ENCODE data around the gene CDH22.

CDH22 gene

GRCh38 chr20:46331611-46332361 lies 23.5 kb upstream of the CDH22 start:
- WGBS (ENCODE audit: insufficient coverage, insufficient read length) = no CpG with 5 or more reads among the region's 13 CpGs
- DNase-seq (ENCODE audit: low read depth, low spot score) = no peak

GRCh38 chr20:46330831-46331371 lies 22.6 kb upstream of the CDH22 start:
- no peaks in the 10 kb centered on the region for H3K27me3 ChIP-seq (ENCODE audit: control insufficient read depth, insufficient read depth, low read length)
- WGBS (ENCODE audit: insufficient coverage, insufficient read length) = no CpG with 5 or more reads among the region's 13 CpGs
- H3K4me3 ChIP-seq (ENCODE audit: low read length) = no peak overlapping the region
- no peaks in the 10 kb centered on the region for H3K36me3 ChIP-seq (ENCODE audit: control insufficient read depth, insufficient read depth, low read length)
- H3K4me1 ChIP-seq (ENCODE audit: control insufficient read depth, insufficient read depth, low read length) = peaks cover 4% of the 10 kb centered on the region
- DNase-seq (ENCODE audit: low read depth, low spot score) = no peak
- H3K9me3 ChIP-seq (ENCODE audit: control insufficient read depth, insufficient read depth, low read length) = no peaks in the 10 kb centered on the region
- H3K27ac ChIP-seq (ENCODE audit: low read length) = no peak overlapping the region

More at GRCh38 chr20:46331611-46332361, 23.5 kb upstream of the CDH22 start:
- H3K4me3 ChIP-seq (ENCODE audit: low read length) = no peak overlapping the region
- H3K9me3 ChIP-seq (ENCODE audit: control insufficient read depth, insufficient read depth, low read length) = no peaks in the 10 kb centered on the region
- no peaks in the 10 kb centered on the region for H3K36me3 ChIP-seq (ENCODE audit: control insufficient read depth, insufficient read depth, low read length)
- H3K4me1 ChIP-seq (ENCODE audit: control insufficient read depth, insufficient read depth, low read length) = peaks cover 4% of the 10 kb centered on the region
- no peak overlapping the region for H3K27ac ChIP-seq (ENCODE audit: low read length)
- H3K27me3 ChIP-seq (ENCODE audit: control insufficient read depth, insufficient read depth, low read length) = no peaks in the 10 kb centered on the region

- peaks cover 4% of the 10 kb centered on the region for H3K4me1 ChIP-seq (ENCODE audit: control insufficient read depth, insufficient read depth, low read length)
- no peak overlapping the region for H3K4me3 ChIP-seq (ENCODE audit: low read length)
- H3K9me3 ChIP-seq (ENCODE audit: control insufficient read depth, insufficient read depth, low read length) = no peaks in the 10 kb centered on the region
- no peaks in the 10 kb centered on the region for H3K27me3 ChIP-seq (ENCODE audit: control insufficient read depth, insufficient read depth, low read length)
- DNase-seq (ENCODE audit: low read depth, low spot score) = no peak
- H3K27ac ChIP-seq (ENCODE audit: low read length) = no peak overlapping the region
- no CpG with 5 or more reads among the region's 13 CpGs for WGBS (ENCODE audit: insufficient coverage, insufficient read length)
- no peaks in the 10 kb centered on the region for H3K36me3 ChIP-seq (ENCODE audit: control insufficient read depth, insufficient read depth, low read length)
Observed at GRCh38 chr20:46330072-46330763, 21.9 kb upstream of the CDH22 start.

GRCh38 chr20:46328200-46328882 lies 20.0 kb upstream of the CDH22 start:
- H3K27me3 ChIP-seq (ENCODE audit: control insufficient read depth, insufficient read depth, low read length) = no peaks in the 10 kb centered on the region
- no CpG with 5 or more reads among the region's 16 CpGs for WGBS (ENCODE audit: insufficient coverage, insufficient read length)
- no peak for DNase-seq (ENCODE audit: low read depth, low spot score)

GRCh38 chr20:46327557-46327956 lies 19.3 kb upstream of the CDH22 start:
- no peaks in the 10 kb centered on the region for H3K27me3 ChIP-seq (ENCODE audit: control insufficient read depth, insufficient read depth, low read length)
- H3K36me3 ChIP-seq (ENCODE audit: control insufficient read depth, insufficient read depth, low read length) = no peaks in the 10 kb centered on the region
- no peaks in the 10 kb centered on the region for H3K9me3 ChIP-seq (ENCODE audit: control insufficient read depth, insufficient read depth, low read length)
- WGBS (ENCODE audit: insufficient coverage, insufficient read length) = no CpG with 5 or more reads among the region's 6 CpGs
- no peak overlapping the region for H3K4me3 ChIP-seq (ENCODE audit: low read length)
- peaks cover 4% of the 10 kb centered on the region for H3K4me1 ChIP-seq (ENCODE audit: control insufficient read depth, insufficient read depth, low read length)
- no peak for DNase-seq (ENCODE audit: low read depth, low spot score)
- no peak overlapping the region for H3K27ac ChIP-seq (ENCODE audit: low read length)

More at GRCh38 chr20:46328200-46328882, 20.0 kb upstream of the CDH22 start:
- Histone ChIP-seq H3K9me3 (ENCODE audit: control insufficient read depth, insufficient read depth, low read length) (no peaks in the 10 kb centered on the region), H3K4me1 (ENCODE audit: control insufficient read depth, insufficient read depth, low read length) (peaks cover 4% of the 10 kb centered on the region), H3K36me3 (ENCODE audit: control insufficient read depth, insufficient read depth, low read length) (no peaks in the 10 kb centered on the region), H3K4me3 (ENCODE audit: low read length) (no peak overlapping the region), H3K27ac (ENCODE audit: low read length) (no peak overlapping the region)

- Histone ChIP-seq H3K9me3 (ENCODE audit: control insufficient read depth, insufficient read depth, low read length) (no peaks in the 10 kb centered on the region), H3K27me3 (ENCODE audit: control insufficient read depth, insufficient read depth, low read length) (no peaks in the 10 kb centered on the region)
Observed at GRCh38 chr20:46325789-46326188, 17.5 kb upstream of the CDH22 start.

GRCh38 chr20:46324960-46325703 lies 16.8 kb upstream of the CDH22 start:
- Histone ChIP-seq H3K9me3 (ENCODE audit: control insufficient read depth, insufficient read depth, low read length) (no peaks in the 10 kb centered on the region), H3K27me3 (ENCODE audit: control insufficient read depth, insufficient read depth, low read length) (no peaks in the 10 kb centered on the region), H3K36me3 (ENCODE audit: control insufficient read depth, insufficient read depth, low read length) (no peaks in the 10 kb centered on the region), H3K4me1 (ENCODE audit: control insufficient read depth, insufficient read depth, low read length) (peaks cover 2% of the 10 kb centered on the region; the same call in 1 of the 2 replicates), H3K27ac (ENCODE audit: low read length) (no peak overlapping the region), H3K4me3 (ENCODE audit: low read length) (no peak overlapping the region)
- no peak for DNase-seq (ENCODE audit: low read depth, low spot score)
- WGBS (ENCODE audit: insufficient coverage, insufficient read length) = no CpG with 5 or more reads among the region's 6 CpGs

More at GRCh38 chr20:46325789-46326188, 17.5 kb upstream of the CDH22 start:
- no CpG with 5 or more reads among the region's 1 CpG for WGBS (ENCODE audit: insufficient coverage, insufficient read length)
- H3K4me3 ChIP-seq (ENCODE audit: low read length) = no peak overlapping the region
- no peak for DNase-seq (ENCODE audit: low read depth, low spot score)
- H3K27ac ChIP-seq (ENCODE audit: low read length) = no peak overlapping the region
- peaks cover 2% of the 10 kb centered on the region for H3K4me1 ChIP-seq (ENCODE audit: control insufficient read depth, insufficient read depth, low read length)
- H3K36me3 ChIP-seq (ENCODE audit: control insufficient read depth, insufficient read depth, low read length) = no peaks in the 10 kb centered on the region

GRCh38 chr20:46324379-46324778 lies 16.1 kb upstream of the CDH22 start:
- Histone ChIP-seq H3K4me1 (ENCODE audit: control insufficient read depth, insufficient read depth, low read length) (no peaks in the 10 kb centered on the region), H3K27ac (ENCODE audit: low read length) (no peak overlapping the region), H3K9me3 (ENCODE audit: control insufficient read depth, insufficient read depth, low read length) (no peaks in the 10 kb centered on the region), H3K4me3 (ENCODE audit: low read length) (no peak overlapping the region), H3K27me3 (ENCODE audit: control insufficient read depth, insufficient read depth, low read length) (no peaks in the 10 kb centered on the region), H3K36me3 (ENCODE audit: control insufficient read depth, insufficient read depth, low read length) (no peaks in the 10 kb centered on the region)
- no peak for DNase-seq (ENCODE audit: low read depth, low spot score)
- WGBS (ENCODE audit: insufficient coverage, insufficient read length) = no CpG with 5 or more reads among the region's 7 CpGs

GRCh38 chr20:46323557-46323956 lies 15.3 kb upstream of the CDH22 start:
- H3K4me3 ChIP-seq (ENCODE audit: low read length) = no peak overlapping the region
- no peaks in the 10 kb centered on the region for H3K4me1 ChIP-seq (ENCODE audit: control insufficient read depth, insufficient read depth, low read length)
- no peak for DNase-seq (ENCODE audit: low read depth, low spot score)
- no peak overlapping the region for H3K27ac ChIP-seq (ENCODE audit: low read length)
- H3K27me3 ChIP-seq (ENCODE audit: control insufficient read depth, insufficient read depth, low read length) = no peaks in the 10 kb centered on the region
- WGBS (ENCODE audit: insufficient coverage, insufficient read length) = no CpG with 5 or more reads among the region's 10 CpGs
- H3K36me3 ChIP-seq (ENCODE audit: control insufficient read depth, insufficient read depth, low read length) = no peaks in the 10 kb centered on the region
- no peaks in the 10 kb centered on the region for H3K9me3 ChIP-seq (ENCODE audit: control insufficient read depth, insufficient read depth, low read length)

- no peaks in the 10 kb centered on the region for H3K4me1 ChIP-seq (ENCODE audit: control insufficient read depth, insufficient read depth, low read length)
- no CpG with 5 or more reads among the region's 8 CpGs for WGBS (ENCODE audit: insufficient coverage, insufficient read length)
- H3K9me3 ChIP-seq (ENCODE audit: control insufficient read depth, insufficient read depth, low read length) = no peaks in the 10 kb centered on the region
- H3K27ac ChIP-seq (ENCODE audit: low read length) = no peak overlapping the region
- no peaks in the 10 kb centered on the region for H3K27me3 ChIP-seq (ENCODE audit: control insufficient read depth, insufficient read depth, low read length)
- H3K4me3 ChIP-seq (ENCODE audit: low read length) = no peak overlapping the region
- DNase-seq (ENCODE audit: low read depth, low spot score) = no peak
- H3K36me3 ChIP-seq (ENCODE audit: control insufficient read depth, insufficient read depth, low read length) = no peaks in the 10 kb centered on the region
Observed at GRCh38 chr20:46322641-46323040, 14.3 kb upstream of the CDH22 start.
